ENCODE measurements around the gene HYLS1. TPM values are rescaled to one million over a fixed set of nuclear protein-coding genes. Genes with fewer than 3 reads are reported as not detected.

Gene HYLS1
- total RNA-seq, 1 donor from 2014 or later: 4.7 TPM

GRCh38 chr11:125933030-125933813 is 45.8 kb downstream of the HYLS1 start:
- DNase-seq: no peak
- H3K4me1 Mint-ChIP-seq (ENCODE audit: low read depth, unreplicated experiment): no peaks in the 10 kb centered on the region
- peaks cover 1% of the 10 kb centered on the region for H3K9me3 Mint-ChIP-seq (ENCODE audit: unreplicated experiment)
- H3K27me3 Mint-ChIP-seq (ENCODE audit: unreplicated experiment): no peaks in the 10 kb centered on the region
- H3K27ac Mint-ChIP-seq (ENCODE audit: unreplicated experiment): no peak overlapping the region
- no peak overlapping the region for H3K4me3 Mint-ChIP-seq (ENCODE audit: unreplicated experiment)
- TF ChIP-seq CTCF (IDR thresholded peaks at IDR 0.05; ENCODE audit: partially characterized antibody, unreplicated experiment): no peak
- no peaks in the 10 kb centered on the region for H3K36me3 Mint-ChIP-seq (ENCODE audit: unreplicated experiment)

- Mint-ChIP-seq H3K9me3 (ENCODE audit: unreplicated experiment) (peaks cover 4% of the 10 kb centered on the region), H3K27me3 (ENCODE audit: unreplicated experiment) (no peaks in the 10 kb centered on the region), H3K4me3 (ENCODE audit: unreplicated experiment) (no peak overlapping the region), H3K27ac (ENCODE audit: unreplicated experiment) (no peak overlapping the region), H3K36me3 (ENCODE audit: unreplicated experiment) (no peaks in the 10 kb centered on the region), H3K4me1 (ENCODE audit: low read depth, unreplicated experiment) (peaks cover 3% of the 10 kb centered on the region)
- DNase-seq: no peak
- TF ChIP-seq CTCF (IDR thresholded peaks at IDR 0.05; ENCODE audit: partially characterized antibody, unreplicated experiment): no peak
Measured at GRCh38 chr11:125934473-125934872, 47.0 kb downstream of the HYLS1 start.

- peaks cover 3% of the 10 kb centered on the region for H3K4me1 Mint-ChIP-seq (ENCODE audit: low read depth, unreplicated experiment)
- no peaks in the 10 kb centered on the region for H3K36me3 Mint-ChIP-seq (ENCODE audit: unreplicated experiment)
- H3K9me3 Mint-ChIP-seq (ENCODE audit: unreplicated experiment): peaks cover 4% of the 10 kb centered on the region
- H3K27me3 Mint-ChIP-seq (ENCODE audit: unreplicated experiment): no peaks in the 10 kb centered on the region
- no peak overlapping the region for H3K27ac Mint-ChIP-seq (ENCODE audit: unreplicated experiment)
- TF ChIP-seq CTCF (IDR thresholded peaks at IDR 0.05; ENCODE audit: partially characterized antibody, unreplicated experiment): no peak
- DNase-seq: no peak
- H3K4me3 Mint-ChIP-seq (ENCODE audit: unreplicated experiment): no peak overlapping the region
Measured at GRCh38 chr11:125935056-125935455, 47.6 kb downstream of the HYLS1 start.

GRCh38 chr11:125935618-125936199 is 48.2 kb downstream of the HYLS1 start:
- DNase-seq: no peak
- no peak for TF ChIP-seq CTCF (IDR thresholded peaks at IDR 0.05; ENCODE audit: partially characterized antibody, unreplicated experiment)
- Mint-ChIP-seq H3K9me3 (ENCODE audit: unreplicated experiment) (peaks cover 4% of the 10 kb centered on the region), H3K27me3 (ENCODE audit: unreplicated experiment) (no peaks in the 10 kb centered on the region), H3K36me3 (ENCODE audit: unreplicated experiment) (no peaks in the 10 kb centered on the region), H3K4me1 (ENCODE audit: low read depth, unreplicated experiment) (peaks cover 7% of the 10 kb centered on the region), H3K4me3 (ENCODE audit: unreplicated experiment) (no peak overlapping the region), H3K27ac (ENCODE audit: unreplicated experiment) (no peak overlapping the region)

- Mint-ChIP-seq H3K4me1 (ENCODE audit: low read depth, unreplicated experiment) (peaks cover 24% of the 10 kb centered on the region), H3K27me3 (ENCODE audit: unreplicated experiment) (peaks cover 12% of the 10 kb centered on the region), H3K9me3 (ENCODE audit: unreplicated experiment) (peaks cover 13% of the 10 kb centered on the region), H3K4me3 (ENCODE audit: unreplicated experiment) (no peak overlapping the region), H3K27ac (ENCODE audit: unreplicated experiment) (no peak overlapping the region), H3K36me3 (ENCODE audit: unreplicated experiment) (no peaks in the 10 kb centered on the region)
- TF ChIP-seq CTCF (IDR thresholded peaks at IDR 0.05; ENCODE audit: partially characterized antibody, unreplicated experiment): no peak
- DNase-seq: no peak
Measured at GRCh38 chr11:125938418-125938817, 51.0 kb downstream of the HYLS1 start.

All from glutamatergic neuron (in vitro differentiated cells).